Calu3 (cell line): ENCODE results near the gene CNTN5. TPM values are rescaled to one million over a fixed set of nuclear protein-coding genes. Genes with fewer than 3 reads are reported as not detected.

Source experiments
- BruUV-seq: library from RNA; stranded (reverse); fragments of 400-500 nt; replicated peaks from 2 replicates; lab custom pipeline; 2021; lab: Mats Ljungman, UMichigan
- CTCF ChIA-PET: fragments of 300-600 bp; sonication (Branson Sonifier 250); formaldehyde crosslinking; loops from one replicate; lab custom pipeline; 2022; ENCODE audit warnings: antibody characterized with exemption; lab: Charles Lee
- DNase-seq: peaks from one replicate; pipeline ENCODE4 v3.0.0; 2022
- H3K27ac Mint-ChIP-seq: one replicate; pipeline ENCODE4 v1.8.0; 2022; ENCODE audit warnings: mixed read lengths; ENCODE audit not compliant: unreplicated experiment
- H3K27me3 Mint-ChIP-seq: one replicate; pipeline ENCODE4 v1.8.0; 2022; ENCODE audit warnings: mixed read lengths; ENCODE audit not compliant: unreplicated experiment
- H3K36me3 Mint-ChIP-seq: one replicate; pipeline ENCODE4 v1.8.0; 2022; ENCODE audit warnings: mild to moderate bottlenecking, moderate library complexity, mixed read lengths; ENCODE audit not compliant: insufficient read depth, unreplicated experiment
- H3K4me1 Mint-ChIP-seq: one replicate; pipeline ENCODE4 v1.8.0; 2022; ENCODE audit warnings: mild to moderate bottlenecking, low read depth, mixed read lengths; ENCODE audit not compliant: unreplicated experiment
- H3K4me3 Mint-ChIP-seq: one replicate; pipeline ENCODE4 v1.8.0; 2022; ENCODE audit warnings: mild to moderate bottlenecking, low read depth, moderate library complexity, mixed read lengths; ENCODE audit not compliant: unreplicated experiment
- H3K9me3 Mint-ChIP-seq: one replicate; pipeline ENCODE4 v1.8.0; 2022; ENCODE audit warnings: low read depth, mixed read lengths; ENCODE audit not compliant: unreplicated experiment
- intact Hi-C: fragments of 100-400 bp; cut with micrococcal nuclease; formaldehyde crosslinking; loops from one replicate; pipeline ENCODE4 v1.10.0; 2022; ENCODE audit not compliant: unreplicated experiment
- total RNA-seq: library from RNA; stranded (reverse); gene quantifications from 2 replicates; pipeline ENCODE4 v1.2.3, GENCODE V29; 2022
- TF ChIP-seq, protein P1 (sequence below): fragments of 200-600 bp; IDR thresholded peaks from one replicate; pipeline ENCODE4 v1.8.0; 2022; ENCODE audit warnings: antibody characterized with exemption; ENCODE audit not compliant: unreplicated experiment

CNTN5 gene
- total RNA-seq, 1 experiment from 2014 or later = not detected

DNA sequence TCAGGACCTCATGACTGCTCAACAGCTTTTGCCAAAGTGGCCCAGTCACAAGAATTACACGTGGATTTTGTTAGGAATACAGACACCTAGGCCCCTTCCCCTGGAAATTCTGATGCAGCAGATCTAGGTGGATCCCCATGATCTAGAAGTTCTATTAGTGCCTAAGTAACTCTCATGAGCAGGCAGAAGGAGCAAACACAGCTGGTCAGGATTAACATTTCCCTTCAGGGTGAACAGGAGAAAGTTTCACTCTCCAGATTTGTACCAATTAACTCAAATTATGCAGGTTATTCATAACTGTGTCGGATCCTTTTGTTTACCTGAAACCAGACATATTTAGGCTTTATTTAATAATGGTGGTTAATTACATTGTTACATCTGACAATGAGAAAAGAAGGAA lies 1072.9 kb downstream of the CNTN5 start:
- Mint-ChIP-seq H3K4me3 (no peak overlapping the region), H3K36me3 (no peaks in the 10 kb centered on the region), H3K4me1 (no peaks in the 10 kb centered on the region), H3K9me3 (peaks cover 2% of the 10 kb centered on the region), H3K27ac (no peak overlapping the region), H3K27me3 (no peaks in the 10 kb centered on the region)
- CTCF ChIA-PET = no interaction called here
- DNase-seq = no peak
- intact Hi-C loops = no loop called here
- TF ChIP-seq, protein P1, sequence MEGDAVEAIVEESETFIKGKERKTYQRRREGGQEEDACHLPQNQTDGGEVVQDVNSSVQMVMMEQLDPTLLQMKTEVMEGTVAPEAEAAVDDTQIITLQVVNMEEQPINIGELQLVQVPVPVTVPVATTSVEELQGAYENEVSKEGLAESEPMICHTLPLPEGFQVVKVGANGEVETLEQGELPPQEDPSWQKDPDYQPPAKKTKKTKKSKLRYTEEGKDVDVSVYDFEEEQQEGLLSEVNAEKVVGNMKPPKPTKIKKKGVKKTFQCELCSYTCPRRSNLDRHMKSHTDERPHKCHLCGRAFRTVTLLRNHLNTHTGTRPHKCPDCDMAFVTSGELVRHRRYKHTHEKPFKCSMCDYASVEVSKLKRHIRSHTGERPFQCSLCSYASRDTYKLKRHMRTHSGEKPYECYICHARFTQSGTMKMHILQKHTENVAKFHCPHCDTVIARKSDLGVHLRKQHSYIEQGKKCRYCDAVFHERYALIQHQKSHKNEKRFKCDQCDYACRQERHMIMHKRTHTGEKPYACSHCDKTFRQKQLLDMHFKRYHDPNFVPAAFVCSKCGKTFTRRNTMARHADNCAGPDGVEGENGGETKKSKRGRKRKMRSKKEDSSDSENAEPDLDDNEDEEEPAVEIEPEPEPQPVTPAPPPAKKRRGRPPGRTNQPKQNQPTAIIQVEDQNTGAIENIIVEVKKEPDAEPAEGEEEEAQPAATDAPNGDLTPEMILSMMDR = no peak
- BruUV-seq = no TSS peak

DNA sequence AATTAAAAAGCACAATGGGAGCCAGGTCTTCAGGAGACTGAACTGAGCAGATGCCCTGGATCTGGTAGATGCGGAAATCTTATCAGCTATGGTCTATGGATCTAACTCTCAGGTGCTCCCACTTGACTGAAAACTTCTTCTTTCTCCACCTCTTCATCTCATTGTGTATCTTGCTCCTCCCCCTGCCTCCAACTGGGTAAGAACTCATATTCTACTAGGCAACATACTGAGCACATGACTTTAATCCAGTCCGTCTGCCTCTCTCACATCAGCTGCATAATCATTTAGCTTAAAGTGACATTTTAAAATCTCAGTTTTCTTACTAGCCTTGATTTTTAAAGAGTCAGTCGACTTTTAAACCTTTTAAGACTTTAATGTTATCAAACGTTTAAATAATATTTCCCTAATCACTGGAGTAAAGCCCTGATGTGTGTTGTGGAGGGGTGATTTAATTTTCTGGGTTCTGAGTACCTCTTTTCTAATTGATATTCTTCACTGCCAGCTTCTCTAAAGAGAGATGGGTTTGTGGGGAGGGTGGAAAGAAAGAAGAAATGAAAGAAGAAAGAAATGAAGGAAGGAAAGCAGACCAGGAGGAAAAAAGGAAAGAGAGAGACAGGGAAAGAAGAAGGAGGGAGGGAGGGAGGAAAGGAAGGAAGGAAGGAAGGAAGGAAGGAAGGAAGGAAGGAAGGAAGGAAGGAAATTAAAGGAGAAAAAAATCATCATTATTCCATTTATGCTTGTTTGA lies 1073.5 kb downstream of the CNTN5 start:
- H3K4me3 Mint-ChIP-seq = no peak overlapping the region
- no peaks in the 10 kb centered on the region for H3K36me3 Mint-ChIP-seq
- TF ChIP-seq, protein P1 = no peak
- no TSS peak for BruUV-seq
- peaks cover 2% of the 10 kb centered on the region for H3K9me3 Mint-ChIP-seq
- DNase-seq = no peak
- H3K4me1 Mint-ChIP-seq = no peaks in the 10 kb centered on the region
- CTCF ChIA-PET = no interaction called here
- H3K27ac Mint-ChIP-seq = no peak overlapping the region
- intact Hi-C loops = no loop called here
- no peaks in the 10 kb centered on the region for H3K27me3 Mint-ChIP-seq

DNA sequence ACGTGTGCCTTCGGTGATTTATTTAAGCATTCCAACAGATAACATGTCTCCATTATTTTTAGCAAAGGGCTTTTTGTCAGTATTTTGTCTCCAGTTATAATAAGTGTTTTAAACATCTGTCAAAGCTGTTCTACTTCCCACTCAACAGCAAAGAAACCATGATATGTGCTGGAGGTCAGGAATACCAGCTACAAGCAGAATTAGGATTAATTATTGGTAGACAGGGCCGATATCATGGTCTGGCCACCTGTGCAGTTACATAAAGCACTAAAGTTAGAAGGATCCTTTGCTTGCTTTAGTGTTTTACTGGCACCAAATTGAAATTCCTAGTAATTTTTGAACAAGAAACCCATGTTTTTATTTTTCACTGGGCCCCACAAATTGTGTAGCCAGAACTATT lies 1075.1 kb downstream of the CNTN5 start:
- H3K9me3 Mint-ChIP-seq = peaks cover 2% of the 10 kb centered on the region
- H3K4me1 Mint-ChIP-seq = no peaks in the 10 kb centered on the region
- H3K36me3 Mint-ChIP-seq = no peaks in the 10 kb centered on the region
- intact Hi-C loops = no loop called here
- DNase-seq = no peak
- H3K27me3 Mint-ChIP-seq = no peaks in the 10 kb centered on the region
- H3K27ac Mint-ChIP-seq = no peak overlapping the region
- TF ChIP-seq, protein P1 = no peak
- no peak overlapping the region for H3K4me3 Mint-ChIP-seq
- CTCF ChIA-PET = no interaction called here
- no TSS peak for BruUV-seq

DNA sequence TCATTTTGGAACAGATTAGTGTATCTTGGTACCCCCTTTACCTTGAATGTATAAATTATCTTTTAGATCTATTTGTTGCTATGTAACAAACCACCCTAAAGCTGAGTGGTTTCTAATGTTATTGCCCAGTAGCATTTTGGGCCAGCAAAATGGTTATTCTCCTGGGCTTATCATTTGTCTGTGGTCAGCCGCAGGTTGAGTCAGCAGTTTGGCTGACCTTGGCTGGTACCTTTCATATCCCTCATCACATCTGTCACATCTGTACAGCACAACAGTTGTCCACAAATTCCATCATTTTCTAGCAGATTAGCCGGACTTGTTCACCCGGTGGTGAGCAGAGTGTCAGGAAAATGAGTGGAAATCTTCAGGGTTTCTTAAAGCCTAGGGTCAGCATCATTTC lies 1077.8 kb downstream of the CNTN5 start:
- Mint-ChIP-seq H3K4me3 (no peak overlapping the region), H3K27me3 (no peaks in the 10 kb centered on the region), H3K9me3 (peaks cover 2% of the 10 kb centered on the region), H3K36me3 (no peaks in the 10 kb centered on the region), H3K27ac (no peak overlapping the region), H3K4me1 (no peaks in the 10 kb centered on the region)
- no TSS peak for BruUV-seq
- TF ChIP-seq, protein P1 = no peak
- CTCF ChIA-PET = no interaction called here
- intact Hi-C loops = no loop called here
- no peak for DNase-seq
